ENCODE results near the gene PLAU. TPM values are rescaled to one million over a fixed set of nuclear protein-coding genes. Genes with fewer than 3 reads are reported as not detected.

The PLAU gene
- total RNA-seq, 1 donor from 2014 or later = 26.3 TPM

GRCh38 chr10:73920089-73920488, 9.2 kb downstream of the PLAU start:
- peak; percentile 94 for DNase-seq (ENCODE audit: low read depth)
- Histone ChIP-seq H3K4me3 (ENCODE audit: low read depth, low read length) (no peak overlapping the region), H3K27me3 (ENCODE audit: control insufficient read depth, insufficient read depth, low read length) (no peaks in the 10 kb centered on the region), H3K36me3 (ENCODE audit: control insufficient read depth, insufficient read depth, low read length) (peaks cover 10% of the 10 kb centered on the region)
- no peak for FAIRE-seq
- TF ChIP-seq CTCF (IDR thresholded peaks at IDR 0.05; ENCODE audit: insufficient read depth, low read length, severe bottlenecking) = peak; percentile 20

GRCh38 chr10:73922007-73922863, 11.3 kb downstream of the PLAU start:
- TF ChIP-seq CTCF (IDR thresholded peaks at IDR 0.05; ENCODE audit: insufficient read depth, low read length, severe bottlenecking) = no peak
- no peaks in the 10 kb centered on the region for H3K27me3 ChIP-seq (ENCODE audit: control insufficient read depth, insufficient read depth, low read length)
- DNase-seq (ENCODE audit: low read depth) (no peak), FAIRE-seq (no peak)
- H3K36me3 ChIP-seq (ENCODE audit: control insufficient read depth, insufficient read depth, low read length) = no peaks in the 10 kb centered on the region
- no peak overlapping the region for H3K4me3 ChIP-seq (ENCODE audit: low read depth, low read length)

- H3K36me3 ChIP-seq (ENCODE audit: control insufficient read depth, insufficient read depth, low read length) = no peaks in the 10 kb centered on the region
- no peak for TF ChIP-seq CTCF (IDR thresholded peaks at IDR 0.05; ENCODE audit: insufficient read depth, low read length, severe bottlenecking)
- no peak overlapping the region for H3K4me3 ChIP-seq (ENCODE audit: low read depth, low read length)
- no peaks in the 10 kb centered on the region for H3K27me3 ChIP-seq (ENCODE audit: control insufficient read depth, insufficient read depth, low read length)
- FAIRE-seq (no peak), DNase-seq (ENCODE audit: low read depth) (no peak)
Observed at GRCh38 chr10:73922864-73923133, 11.9 kb downstream of the PLAU start.

- H3K4me3 ChIP-seq (ENCODE audit: low read depth, low read length) = no peak overlapping the region
- H3K27me3 ChIP-seq (ENCODE audit: control insufficient read depth, insufficient read depth, low read length) = no peaks in the 10 kb centered on the region
- DNase-seq (ENCODE audit: low read depth) (no peak), FAIRE-seq (no peak)
- H3K36me3 ChIP-seq (ENCODE audit: control insufficient read depth, insufficient read depth, low read length) = no peaks in the 10 kb centered on the region
- TF ChIP-seq CTCF (IDR thresholded peaks at IDR 0.05; ENCODE audit: insufficient read depth, low read length, severe bottlenecking) = no peak
Observed at GRCh38 chr10:73923935-73924598, 13.1 kb downstream of the PLAU start.

GRCh38 chr10:73924935-73925334, 14.0 kb downstream of the PLAU start:
- FAIRE-seq = no peak

More at GRCh38 chr10:73924935-73925334, 14.0 kb downstream of the PLAU start:
- no peak for DNase-seq (ENCODE audit: low read depth)
- Histone ChIP-seq H3K27me3 (ENCODE audit: control insufficient read depth, insufficient read depth, low read length) (no peaks in the 10 kb centered on the region), H3K4me3 (ENCODE audit: low read depth, low read length) (no peak overlapping the region), H3K36me3 (ENCODE audit: control insufficient read depth, insufficient read depth, low read length) (no peaks in the 10 kb centered on the region)
- TF ChIP-seq CTCF (IDR thresholded peaks at IDR 0.05; ENCODE audit: insufficient read depth, low read length, severe bottlenecking) = no peak

All from bronchial epithelial cell (primary cell).